DLD1 (cell line): Measurements from ENCODE around the gene LMF1.

Experiments
- in situ Hi-C: cut with HindIII; loops from 2 replicates; pipeline ENCODE4 v1.10.0; 2017; ENCODE audit warnings: low sequenced_read_pairs

Gene LMF1

DNA sequence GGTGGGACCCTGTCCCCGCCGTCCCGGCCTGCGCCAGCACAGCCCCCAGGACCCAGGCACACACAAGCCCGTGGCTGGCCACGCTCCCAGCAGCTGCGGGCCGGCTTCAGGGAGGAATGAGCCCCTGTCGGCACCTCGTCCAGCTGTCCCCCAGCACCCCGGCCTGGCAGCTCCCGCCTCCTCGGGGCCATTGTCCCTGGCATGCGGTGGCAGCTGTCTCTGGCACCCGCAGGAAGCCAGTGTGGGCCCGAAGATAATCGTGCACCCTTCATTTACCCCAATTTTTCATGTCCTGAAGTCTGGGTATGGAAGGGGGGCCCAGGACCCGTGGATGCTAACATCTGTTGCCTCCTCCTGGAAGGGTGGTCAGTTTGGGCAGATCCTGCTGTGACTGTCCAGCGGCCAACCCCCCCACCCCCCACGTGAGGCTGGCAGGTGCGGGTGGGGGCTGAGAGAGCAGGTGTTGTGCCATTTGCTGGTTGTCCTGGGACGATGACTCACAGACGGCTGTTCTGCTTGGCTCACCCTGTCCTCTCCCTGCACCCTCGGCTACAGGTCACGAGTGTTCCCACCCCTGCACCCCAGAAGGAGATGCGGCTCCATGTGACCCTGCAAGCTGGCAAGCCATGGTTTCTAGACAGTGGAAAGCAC, 4.0 kb upstream of the LMF1 start:
- in situ Hi-C loops = loop anchor here (25.0 kb wide), 1 partner anchor 163 kb away; no protein-coding TSS in a partner anchor

DNA sequence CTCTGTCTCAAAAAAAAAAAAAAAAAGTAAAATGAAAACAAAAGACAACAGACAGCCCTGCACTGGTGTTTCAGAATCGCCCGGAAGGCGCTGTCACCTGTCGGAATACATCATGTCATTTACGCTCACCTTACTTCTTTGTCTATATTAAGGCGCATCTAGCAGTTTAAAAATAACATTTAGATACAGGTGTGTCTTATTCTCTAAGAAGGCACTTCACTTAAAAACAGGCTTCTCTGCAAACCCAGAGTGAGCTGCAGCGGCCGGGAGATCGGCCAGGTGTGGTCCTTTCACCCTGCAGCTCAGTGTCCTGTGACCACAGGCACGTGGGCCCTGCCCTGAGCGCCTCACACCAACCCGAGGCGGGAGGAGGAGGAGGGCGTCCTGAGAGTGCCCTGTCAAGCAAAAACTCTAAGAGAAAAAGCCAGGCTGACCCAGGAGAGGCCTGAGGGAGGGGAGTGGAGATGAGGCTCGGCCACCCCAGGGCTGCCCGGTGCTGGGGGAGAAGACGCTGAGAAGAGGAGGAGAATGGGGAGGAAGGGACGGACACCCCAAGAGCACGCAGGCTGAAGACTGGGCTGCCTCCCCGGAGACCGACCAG, 3.3 kb upstream of the LMF1 start:
- in situ Hi-C loops = no loop called here

DNA sequence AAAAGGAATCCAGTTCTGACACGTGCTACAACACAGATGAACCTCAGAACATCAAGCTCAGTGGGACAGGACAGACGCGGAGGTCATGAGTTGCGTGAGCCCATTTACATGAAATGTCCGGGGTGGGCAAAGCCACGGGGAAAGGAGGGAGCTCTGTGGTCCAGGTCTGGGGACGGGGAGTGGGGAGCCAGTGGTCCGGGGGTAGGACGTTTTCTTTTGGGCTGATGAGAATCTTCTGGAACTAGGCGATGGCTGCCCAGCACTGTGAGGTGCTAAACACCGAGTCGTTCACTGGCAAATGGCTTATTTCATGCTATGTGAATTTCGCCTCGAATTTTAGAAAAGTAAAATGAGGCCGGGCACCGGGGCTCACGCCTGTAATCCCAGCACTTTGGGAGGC, 2.6 kb upstream of the LMF1 start:
- in situ Hi-C loops = no loop called here

DNA sequence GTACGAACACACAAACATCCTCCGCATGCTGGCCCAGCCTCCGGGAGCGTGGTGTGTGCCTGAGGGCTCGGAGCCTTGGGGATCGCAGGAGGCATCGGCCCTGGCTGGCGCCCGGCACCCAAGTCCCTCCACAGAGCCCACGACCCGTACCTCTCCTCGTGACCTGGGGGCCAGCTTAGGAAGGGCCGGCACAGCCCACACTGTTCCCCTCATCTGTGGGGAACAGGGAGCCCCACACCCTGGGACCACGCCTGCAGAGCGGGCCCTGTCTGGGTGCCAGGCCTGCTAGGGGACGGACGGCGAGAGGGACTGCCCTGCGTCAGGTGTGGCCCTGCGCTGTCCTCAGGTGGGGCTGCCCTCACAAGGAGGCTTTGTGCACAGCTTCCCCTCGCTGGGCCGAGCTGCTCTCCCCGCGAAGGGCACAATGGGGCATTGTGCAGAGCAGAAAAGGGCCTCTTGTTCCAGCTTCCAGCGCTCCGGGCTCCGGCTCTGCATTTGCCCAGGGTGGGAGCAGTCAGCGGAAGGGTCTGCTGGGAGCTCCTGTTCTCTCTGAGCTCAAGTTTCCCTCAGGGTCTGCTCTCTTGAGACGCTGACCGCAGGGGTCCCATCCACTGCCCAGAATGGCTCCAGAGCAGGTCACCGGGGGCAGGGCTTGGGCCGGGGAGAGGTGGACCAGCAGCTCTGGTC, 1.7 kb upstream of the LMF1 start:
- in situ Hi-C loops = no loop called here

DNA sequence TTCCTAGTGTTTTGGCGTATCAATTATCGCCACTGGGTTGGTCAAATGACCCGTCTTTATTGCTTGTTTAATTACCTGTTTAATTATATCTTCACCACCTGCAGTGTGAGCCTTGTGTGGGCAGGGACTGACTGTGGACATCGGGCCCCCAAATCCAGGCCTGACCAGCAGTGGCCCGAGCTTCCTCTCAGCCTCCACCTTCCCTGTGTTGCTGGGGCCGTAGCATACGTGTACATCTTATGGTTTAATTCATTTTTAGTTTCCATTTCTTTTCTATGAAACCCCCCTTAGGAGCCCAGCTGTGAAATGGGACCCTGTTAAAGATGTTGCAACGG, 1.2 kb upstream of the LMF1 start:
- in situ Hi-C loops = no loop called here

DNA sequence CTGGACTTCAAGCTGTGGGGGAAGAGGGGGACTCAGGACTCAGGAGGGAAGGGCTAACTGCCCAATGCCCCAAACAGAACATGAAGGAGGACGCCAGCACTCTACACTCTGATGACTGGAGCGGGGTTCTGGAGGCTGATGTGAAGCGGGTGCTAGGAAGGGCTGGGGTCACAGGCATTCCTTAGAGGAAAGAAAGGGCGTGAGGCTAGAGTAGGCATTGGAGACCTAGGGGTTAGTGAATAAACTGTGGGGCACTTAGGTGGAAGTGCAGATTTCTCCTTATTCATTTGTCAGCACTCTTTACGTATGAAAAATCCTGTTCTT, 760 bp upstream of the LMF1 start:
- in situ Hi-C loops = no loop called here

DNA sequence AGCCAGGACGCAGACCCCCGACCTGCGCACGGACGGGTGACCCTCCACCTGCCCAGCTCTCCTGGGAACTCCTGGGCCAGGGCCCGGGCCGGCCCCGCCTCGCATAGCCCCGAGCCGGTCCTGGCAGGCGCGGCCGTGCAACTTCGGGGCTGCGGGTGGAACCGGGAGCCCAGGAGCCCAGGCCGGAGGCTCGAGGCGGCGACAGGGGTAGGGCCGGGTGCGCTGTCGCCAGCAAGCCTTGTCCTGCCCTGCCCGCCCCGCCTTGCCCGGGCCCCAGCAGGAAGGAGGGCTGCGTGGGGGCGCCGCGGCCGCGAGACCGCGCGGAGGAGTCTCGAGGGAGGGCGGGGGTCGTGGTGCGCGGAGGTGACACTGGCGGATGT, 408 bp downstream of the LMF1 start:
- in situ Hi-C loops = no loop called here

DNA sequence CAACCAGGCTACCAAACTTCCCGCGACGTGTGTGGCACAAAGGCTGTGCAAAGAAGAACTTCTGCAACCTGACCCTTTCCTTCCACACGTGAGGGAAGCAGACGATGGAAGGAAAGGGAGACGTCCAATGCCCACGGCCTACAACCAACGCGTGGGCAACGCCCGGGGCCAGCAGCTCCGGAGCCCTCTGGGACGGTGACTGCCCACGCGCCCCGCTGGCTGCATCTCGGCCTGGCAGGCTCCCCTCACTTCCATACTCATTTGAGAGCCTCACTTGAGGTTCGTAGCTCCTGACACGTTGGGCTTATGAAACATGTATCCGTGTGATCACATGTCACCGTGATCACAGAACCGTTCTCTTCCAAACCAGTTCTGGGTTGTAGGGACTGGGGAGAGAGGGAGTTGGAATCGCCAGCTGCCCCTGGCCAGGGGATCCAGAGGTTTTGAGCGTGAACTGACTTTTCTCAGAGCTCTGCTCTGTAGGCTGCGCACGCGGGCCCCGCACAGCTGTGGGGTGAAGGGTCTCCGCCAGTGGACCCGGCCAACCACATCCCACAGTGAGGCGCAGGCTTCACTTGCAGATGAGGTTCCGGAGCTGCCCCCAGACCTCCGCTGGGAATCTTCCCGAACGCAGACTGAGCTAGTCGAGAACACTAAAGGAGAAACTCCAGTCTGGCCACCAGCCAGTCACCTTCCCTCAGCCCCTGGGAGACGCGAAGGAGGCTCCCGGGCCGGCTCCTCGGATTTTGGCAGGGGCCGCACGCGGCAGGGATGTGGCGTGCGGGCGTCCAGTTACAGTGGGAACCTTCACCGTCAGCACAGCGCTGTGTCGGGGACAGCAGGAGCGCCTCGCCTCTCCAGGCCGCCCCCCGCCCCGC, 1.0 kb downstream of the LMF1 start:
- in situ Hi-C loops = no loop called here

DNA sequence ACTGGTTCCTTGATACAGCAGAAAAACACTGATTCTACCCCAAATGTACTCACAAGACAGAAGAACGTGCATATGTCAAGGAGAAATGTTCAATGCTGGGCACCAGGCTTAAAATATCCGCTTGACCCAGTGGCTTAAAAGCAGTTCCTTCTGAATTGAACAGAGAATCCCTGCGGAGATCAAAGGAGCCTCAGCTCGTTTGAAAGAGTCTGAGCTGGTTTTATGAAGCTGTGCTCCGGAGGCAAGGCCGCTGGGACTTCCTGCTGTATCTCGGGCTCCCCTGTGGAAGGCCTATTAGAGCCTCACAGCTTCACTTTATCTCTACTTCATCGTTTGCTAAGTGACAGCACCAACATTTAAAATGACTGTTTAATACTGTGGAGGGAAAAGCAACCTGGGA, 2.2 kb downstream of the LMF1 start:
- in situ Hi-C loops = no loop called here

DNA sequence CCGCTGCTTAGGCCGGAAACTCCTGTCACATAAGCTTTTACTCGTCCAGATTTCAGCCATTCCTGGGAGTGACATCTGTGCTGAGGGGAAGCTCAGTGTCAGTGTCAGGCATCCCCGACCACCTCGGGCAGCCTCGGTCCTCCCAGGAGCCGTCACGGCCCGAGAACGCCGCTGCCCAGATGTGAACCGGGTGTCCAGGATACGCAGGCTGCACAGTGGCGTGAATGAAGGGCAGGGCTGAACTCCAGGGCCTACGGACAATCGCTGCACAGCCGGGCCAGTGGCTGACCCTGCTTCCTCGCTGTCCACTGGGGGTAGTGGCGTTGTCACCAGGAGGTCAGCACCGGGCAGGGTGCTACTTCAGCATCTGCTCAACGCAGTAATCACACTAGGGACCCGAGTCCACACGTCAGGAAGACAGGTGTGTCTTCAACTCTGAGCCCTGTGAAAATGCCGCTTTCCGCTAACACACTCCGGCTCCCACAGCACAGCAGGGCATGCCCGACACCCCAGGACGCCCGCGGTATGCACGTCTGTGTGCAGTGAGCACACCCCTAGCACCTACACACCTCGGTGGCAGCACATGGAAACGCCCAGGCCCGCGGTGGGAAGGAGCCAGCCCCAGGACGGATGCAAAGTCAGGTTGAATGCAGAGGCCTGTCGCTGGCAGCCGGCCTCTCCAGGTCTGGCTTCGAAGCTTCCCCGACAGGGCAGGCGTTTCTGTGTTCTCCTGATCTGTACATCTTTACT, 3.1 kb downstream of the LMF1 start:
- in situ Hi-C loops = no loop called here

DNA sequence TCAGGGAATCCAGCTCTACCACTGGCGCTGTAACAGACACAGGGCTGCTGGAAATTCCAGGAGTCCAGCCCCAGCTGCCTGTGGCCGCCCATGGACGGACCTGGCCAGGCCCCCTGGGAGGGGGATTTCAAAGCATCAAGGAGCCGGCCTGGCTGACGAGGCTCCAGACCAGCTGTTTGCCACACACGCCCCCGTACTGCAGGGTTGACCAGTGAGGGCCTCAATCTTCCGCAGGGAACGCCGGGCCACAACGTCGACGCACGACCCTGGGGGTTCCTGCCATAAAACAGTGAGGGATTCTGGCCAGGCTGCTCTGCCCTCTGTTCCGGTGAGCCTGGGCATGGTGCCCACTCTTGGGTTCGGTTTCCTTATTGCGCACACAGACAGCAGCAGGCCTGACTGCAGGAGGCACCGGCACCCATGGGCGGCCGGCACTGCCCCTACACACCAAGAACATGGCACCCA, 3.7 kb downstream of the LMF1 start:
- in situ Hi-C loops = no loop called here

DNA sequence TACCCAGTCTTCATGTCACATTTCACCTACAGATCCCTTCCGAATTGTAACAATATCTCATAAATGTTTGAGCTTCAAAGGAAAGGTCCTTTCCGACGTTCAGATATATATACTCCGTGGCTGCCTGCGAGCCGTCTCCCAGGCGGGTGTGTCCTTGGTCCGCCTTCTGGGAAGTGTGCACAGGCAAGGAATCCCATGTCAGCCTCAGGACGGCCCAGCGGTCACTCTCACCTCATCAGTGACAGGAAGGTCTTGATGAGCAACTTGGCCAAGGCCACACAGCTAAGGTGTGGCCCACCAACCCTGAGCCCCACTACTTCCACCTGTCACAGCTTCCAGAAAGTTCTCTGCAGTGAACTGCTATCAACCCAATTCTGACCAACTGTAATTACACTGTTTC, 4.3 kb downstream of the LMF1 start:
- in situ Hi-C loops = no loop called here

DNA sequence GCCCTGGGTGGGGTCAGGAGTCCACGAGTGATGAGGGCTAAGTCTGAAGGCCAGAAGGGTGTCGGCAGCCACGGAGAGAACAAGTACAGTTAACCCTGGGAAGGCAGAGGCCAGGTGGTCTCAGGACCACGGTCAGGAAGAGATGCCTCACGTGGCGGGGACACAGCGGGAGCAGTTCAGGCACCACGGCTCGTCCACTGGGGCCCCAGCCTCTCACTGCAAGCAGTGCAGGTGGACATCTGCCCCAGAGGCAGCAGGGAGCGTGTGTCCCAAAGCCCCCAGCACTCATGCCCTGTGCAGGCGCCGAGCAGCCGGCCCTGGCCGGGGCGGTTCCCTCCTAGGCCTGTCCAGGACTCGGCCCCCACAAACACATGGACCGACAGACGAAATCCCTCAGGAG, 4.7 kb downstream of the LMF1 start:
- in situ Hi-C loops = no loop called here

DNA sequence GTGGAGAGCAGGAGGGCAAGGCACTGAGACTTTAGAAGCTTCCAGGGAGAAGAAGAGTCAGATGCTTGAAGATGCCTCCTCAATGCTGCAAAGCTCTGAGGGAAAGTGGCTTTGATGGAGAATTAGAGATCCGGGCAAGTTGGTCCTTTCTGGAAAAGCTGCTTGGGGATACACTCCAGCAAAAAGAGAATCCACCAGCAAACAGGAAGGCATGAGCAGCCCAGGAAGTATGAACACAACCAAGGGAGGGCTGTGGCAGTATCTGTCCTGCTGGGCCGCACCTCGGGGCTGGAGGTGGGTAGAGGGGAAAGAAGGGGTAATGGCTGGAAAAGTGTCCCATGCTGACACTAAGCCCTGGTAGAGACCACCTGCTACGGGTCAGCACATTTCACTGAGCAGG, 5.3 kb downstream of the LMF1 start:
- in situ Hi-C loops = no loop called here

DNA sequence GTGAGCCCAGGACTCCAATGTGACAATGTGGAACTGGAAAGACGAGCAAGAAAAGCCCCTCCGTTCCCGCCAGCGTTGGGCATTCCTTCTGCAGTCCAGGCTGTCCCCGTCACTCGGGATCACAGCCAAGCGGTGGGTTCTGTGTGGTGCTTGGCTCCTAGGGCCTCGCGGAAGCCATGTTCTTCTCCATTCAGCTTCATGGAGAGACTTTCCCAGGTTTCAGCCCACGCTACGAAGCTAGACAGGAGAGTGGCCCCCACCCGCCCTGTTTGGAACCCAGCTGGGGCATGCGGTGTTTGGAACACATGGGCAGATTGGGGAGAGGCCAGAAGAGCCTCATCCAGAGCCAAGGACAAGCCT, 5.8 kb downstream of the LMF1 start:
- in situ Hi-C loops = no loop called here

DNA sequence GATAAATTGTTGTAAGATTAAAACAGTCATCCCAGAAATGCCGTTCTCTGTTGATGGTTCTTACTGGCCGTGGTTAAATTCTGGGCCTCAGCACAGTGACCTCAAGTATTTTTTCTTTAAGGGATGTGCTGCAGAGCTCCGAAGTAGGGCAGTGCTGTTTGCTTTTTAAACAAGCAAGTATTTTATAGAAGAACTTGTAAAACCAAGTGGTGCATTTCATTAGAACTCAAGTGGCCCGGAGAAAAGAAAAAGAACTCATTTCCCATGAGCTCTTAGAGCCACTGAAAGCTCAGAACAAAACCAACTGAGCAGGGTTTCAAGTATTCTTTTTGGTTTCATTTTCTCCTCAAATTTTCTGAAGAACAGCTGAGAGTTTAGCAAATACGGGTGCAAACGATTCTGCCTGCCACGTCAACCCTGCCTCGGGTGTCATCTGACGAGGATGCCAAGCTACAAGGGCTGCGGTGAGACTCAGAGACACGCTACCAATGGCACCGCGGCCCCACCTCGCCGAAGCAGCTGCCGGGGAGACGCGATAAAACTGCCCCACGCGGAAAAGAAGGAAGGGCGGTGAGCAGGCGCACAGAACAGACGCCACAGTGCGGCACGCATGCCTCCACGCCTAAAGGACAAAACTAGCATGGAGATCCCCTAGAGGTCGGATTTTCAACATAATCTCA, 6.3 kb downstream of the LMF1 start:
- in situ Hi-C loops = no loop called here

DNA sequence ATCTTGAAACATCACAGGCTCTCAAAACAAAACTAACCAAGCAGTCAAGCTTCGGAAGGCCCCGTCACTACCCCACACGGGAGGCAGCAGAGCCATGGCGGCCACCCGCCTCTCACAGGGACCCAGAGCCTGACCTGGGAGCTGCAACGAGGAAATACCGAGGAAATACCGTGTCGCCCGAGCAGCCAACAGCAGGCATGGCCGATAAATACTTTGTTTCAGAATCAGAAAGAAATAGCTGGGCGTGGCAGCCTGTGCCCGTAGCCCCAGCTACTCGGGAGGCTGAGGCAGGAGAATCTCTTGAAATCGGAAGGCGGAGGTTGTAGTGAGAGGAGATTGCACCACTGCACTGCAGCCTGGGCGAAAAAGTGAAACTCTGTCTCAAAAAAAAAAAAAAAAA, 6.9 kb downstream of the LMF1 start:
- in situ Hi-C loops = no loop called here

DNA sequence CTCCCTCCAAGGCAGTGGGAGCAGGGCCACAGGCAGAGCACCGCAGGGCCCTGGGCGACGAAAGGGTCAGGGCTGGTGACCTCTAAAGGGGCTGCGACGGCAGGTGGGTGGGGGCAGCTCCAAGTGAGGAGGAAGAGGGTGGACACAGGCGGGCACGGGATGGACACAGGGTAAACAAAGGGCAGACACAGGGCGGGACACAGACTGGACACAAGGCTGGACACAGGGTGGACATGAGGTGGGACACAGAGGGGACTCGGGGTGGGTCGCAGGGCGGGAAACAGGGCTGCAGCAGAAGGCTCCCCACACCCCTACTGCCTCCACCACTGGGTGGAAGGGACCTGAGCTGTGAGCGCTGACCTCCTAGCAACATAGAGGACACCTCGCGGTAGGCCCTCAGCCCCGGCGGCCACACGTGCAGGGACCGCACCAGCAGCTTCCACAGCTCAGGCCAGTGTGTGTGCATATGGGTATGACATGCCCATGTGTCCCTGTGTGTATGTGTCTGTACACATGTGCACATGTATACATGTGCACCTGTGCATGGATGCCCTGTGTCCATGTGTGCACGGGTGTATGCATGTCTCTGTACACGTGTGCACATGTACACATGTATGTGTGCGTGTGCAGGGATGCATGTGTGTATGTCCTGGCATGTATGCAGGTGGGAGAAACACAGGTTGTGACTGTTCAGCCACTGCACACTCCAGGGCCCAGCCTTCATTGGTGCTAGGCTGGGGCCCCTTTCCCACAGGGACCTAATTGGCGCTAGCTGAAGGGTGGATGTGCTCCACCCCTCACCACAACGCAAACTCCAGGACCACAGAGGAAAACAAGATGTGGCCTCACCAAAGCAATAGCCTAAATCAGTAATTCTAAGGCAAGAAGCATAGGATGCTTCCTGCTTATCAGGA, 7.6 kb downstream of the LMF1 start:
- in situ Hi-C loops = no loop called here

DNA sequence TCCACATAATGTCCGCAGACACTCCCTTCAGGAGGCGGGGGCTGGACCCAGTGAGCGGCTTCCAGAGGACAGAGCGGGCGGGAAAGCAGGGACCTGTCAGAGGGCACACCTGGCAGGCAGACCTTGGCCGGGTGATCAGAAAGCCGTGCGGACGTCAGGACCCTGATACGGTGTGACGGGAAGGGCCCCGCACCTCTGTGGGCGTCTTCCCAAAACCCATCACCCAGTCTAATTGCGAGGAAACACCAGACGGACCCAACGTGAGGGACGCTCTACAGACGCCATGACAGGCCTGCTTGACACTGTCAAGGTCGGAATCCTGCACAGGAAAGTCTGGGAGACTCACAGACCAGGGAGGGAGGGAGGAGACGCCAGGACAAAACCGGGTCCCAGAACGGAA, 8.4 kb downstream of the LMF1 start:
- in situ Hi-C loops = no loop called here
